K562 (cell line): ENCODE results near the gene PSMD2. TPM values are rescaled to one million over a fixed set of nuclear protein-coding genes. Genes with fewer than 3 reads are reported as not detected.

Experiments used
- AFF4 ChIP-seq: sonication (generic); formaldehyde crosslinking; IDR thresholded peaks from 2 replicates; pipeline ENCODE4 v1.8.0; 2023; ENCODE audit warnings: mild to moderate bottlenecking, missing genetic modification reagents
- ARID1B ChIP-seq: fragments of 450-650 bp; IDR thresholded peaks from 2 replicates; pipeline ENCODE4 v1.6.1; 2016; ENCODE audit warnings: antibody characterized with exemption, mild to moderate bottlenecking, inconsistent platforms
- ATF7 ChIP-seq: fragments of 450-650 bp; IDR thresholded peaks from 2 replicates; pipeline ENCODE4 v1.7.1; 2014; ENCODE audit warnings: mild to moderate bottlenecking, moderate library complexity
- CXXC5 ChIP-seq: fragments of 250-450 bp; sonication (Bioruptor Pico); IDR thresholded peaks from 2 replicates; pipeline ENCODE4 v1.8.0; 2022; ENCODE audit warnings: inconsistent platforms, mild to moderate bottlenecking, moderate library complexity
- DACH1 ChIP-seq: fragments of 450-650 bp; IDR thresholded peaks from 2 replicates; pipeline ENCODE4 v1.6.1; 2018; ENCODE audit not compliant: partially characterized antibody
- ELF1 ChIP-seq: fragments of 200-800 bp; sonication (Bioruptor generic); IDR thresholded peaks from 2 replicates; pipeline ENCODE4 v1.6.1; 2016; ENCODE audit warnings: missing genetic modification characterization, missing compliant biosample characterization
- FIP1L1 ChIP-seq: fragments of 200-400 bp; formaldehyde crosslinking; IDR thresholded peaks from 2 replicates; pipeline ENCODE4 v1.6.1; 2018; ENCODE audit warnings: mild to moderate bottlenecking, low read depth, low read length; ENCODE audit not compliant: poor library complexity, severe bottlenecking
- GABPA ChIP-seq: fragments of 200-800 bp; sonication (Bioruptor generic); conservative IDR thresholded peaks from 2 replicates; pipeline ENCODE4 v1.6.1; 2016; ENCODE audit warnings: low read depth, missing genetic modification characterization, missing compliant biosample characterization
- KAT7 ChIP-seq: sonication (generic); formaldehyde crosslinking; IDR thresholded peaks from 2 replicates; pipeline ENCODE4 v1.8.0; 2022; ENCODE audit warnings: missing genetic modification reagents, mild to moderate bottlenecking, borderline replicate concordance
- NR2C1 ChIP-seq, 2 experiments: fragments of 450-650 bp; IDR thresholded peaks; 2 replicates each; pipeline ENCODE4 v1.6.1; 2017; ENCODE audit warnings: mild to moderate bottlenecking in 2 of 2, antibody characterized with exemption in 1 of 2, inconsistent platforms in 1 of 2, missing compliant biosample characterization in 1 of 2, missing genetic modification characterization in 1 of 2
- NR4A1 ChIP-seq, 2 experiments: fragments of 250-450 bp in 1 of 2; fragments of 450-650 bp in 1 of 2; sonication (Bioruptor Pico) in 1 of 2; IDR thresholded peaks; 2 replicates each; pipeline versions ENCODE4 v1.4.0 to v1.6.1; 2016 to 2020; ENCODE audit warnings: mild to moderate bottlenecking in 2 of 2, missing compliant biosample characterization in 1 of 2, missing genetic modification characterization in 1 of 2, moderate library complexity in 1 of 2
- PHF20 ChIP-seq: fragments of 450-650 bp; IDR thresholded peaks from 2 replicates; pipeline ENCODE4 v1.6.1; 2018; ENCODE audit not compliant: partially characterized antibody
- POLR2B ChIP-seq: fragments of 450-650 bp; IDR thresholded peaks from 2 replicates; pipeline ENCODE4 v1.6.1; 2018; ENCODE audit warnings: low read depth; ENCODE audit not compliant: partially characterized antibody
- RAD51 ChIP-seq: fragments of 450-650 bp; IDR thresholded peaks from 2 replicates; pipeline ENCODE4 v1.7.1; 2016; ENCODE audit warnings: low read depth, mild to moderate bottlenecking, borderline replicate concordance
- TAF7 ChIP-seq: fragments of 450-650 bp; IDR thresholded peaks from 2 replicates; pipeline ENCODE4 v1.6.1; 2016; ENCODE audit warnings: missing genetic modification characterization, missing compliant biosample characterization
- TBP ChIP-seq: optimal IDR thresholded peaks from 2 replicates; pipeline ENCODE3; 2011; ENCODE audit warnings: low read depth, low read length, improper control_type of control experiment
- TFAP4 ChIP-seq: sonication (generic); formaldehyde crosslinking; IDR thresholded peaks from 2 replicates; pipeline ENCODE4 v1.8.0; 2022; ENCODE audit warnings: missing genetic modification reagents, mild to moderate bottlenecking, moderate library complexity, borderline replicate concordance
- ZNF395 ChIP-seq: fragments of 200-800 bp; sonication (Bioruptor generic); IDR thresholded peaks from 2 replicates; pipeline ENCODE4 v1.6.1; 2017; ENCODE audit warnings: missing genetic modification characterization, missing compliant biosample characterization
- ZNF696 ChIP-seq: fragments of 250-450 bp; sonication (Bioruptor Pico); conservative IDR thresholded peaks from 2 replicates; pipeline ENCODE4 v1.4.0; 2020; ENCODE audit warnings: mild to moderate bottlenecking, moderate library complexity
- ZNF76 ChIP-seq: fragments of 250-450 bp; sonication (Bioruptor Pico); IDR thresholded peaks from 2 replicates; pipeline ENCODE4 v1.4.0; 2020; ENCODE audit warnings: mild to moderate bottlenecking, moderate library complexity, borderline replicate concordance
- ZSCAN29 ChIP-seq: fragments of 450-650 bp; IDR thresholded peaks from 2 replicates; pipeline ENCODE4 v1.6.1; 2017
- polyA plus RNA-seq, 8 experiments: library from polyadenylated mRNA; depleted of rRNA in 4 of 8; stranded (reverse) in 5 of 8; unstranded in 3 of 8; fragments of >200 nt; fragmentation: Nextera tagmentation in 2 of 8; fragmentation: Illumina TruSeq in 1 of 8; extraction: Ambion mirVana in 2 of 8; extraction: Trizol in 1 of 8; gene quantifications; 2 replicates each; pipeline versions ENCODE4 v1.2.1 to v1.2.3, GENCODE V29; 2011 to 2014; ENCODE audit warnings: inconsistent platforms in 1 of 8, missing spikeins in 1 of 8
- total RNA-seq, 7 experiments: library from RNA; depleted of rRNA in 6 of 7; stranded (reverse); fragments of >200 nt in 6 of 7; fragmentation: Illumina TruSeq in 2 of 7; extraction: Trizol in 2 of 7; gene quantifications; 2 replicates each; pipeline versions ENCODE4 v1.2.1 to v1.2.3, GENCODE V29; 2011 to 2021; ENCODE audit warnings: low replicate concordance in 1 of 7

Gene PSMD2
- total and polyA plus RNA-seq, 9 of the 15 experiments (the other 6 are each of a cell fraction or from before 2014, with no cell fraction given) = 152 to 484 (median 295) TPM

- TF ChIP-seq CXXC5 (peak; percentile 47), POLR2B (peak; percentile 68), NR4A1 (CRISPR knock-in tag; IDR thresholded peaks at IDR 0.05) (peak; percentile 73; the same call in 1 of the 2 replicates), NR4A1 (tag; IDR thresholded peaks at IDR 0.05) (no peak), TAF7 (tag) (peak; percentile 86), GABPA (peak; percentile 92), RAD51 (no peak), TBP (peak; percentile 82), PHF20 (peak; percentile 74), AFF4 (peak; percentile 79; the same call in 1 of the 2 replicates), TFAP4 (CRISPR knock-in tag) (peak; percentile 64; the same call in 1 of the 2 replicates), ZNF395 (CRISPR knock-in tag) (0 out of 2 replicates have a peak, but pooled peaks have one; percentile 45), DACH1 (no peak), ARID1B (peak; percentile 19; the same call in 1 of the 2 replicates), NR2C1 (IDR thresholded peaks at IDR 0.05) (peak; percentile 95), NR2C1 (tag; IDR thresholded peaks at IDR 0.05) (peak; percentile 98), ATF7 (peak; percentile 59), ZNF696 (CRISPR knock-in tag) (no peak), ELF1 (tag) (peak; percentile 70), KAT7 (CRISPR knock-in tag) (0 out of 2 replicates have a peak, but pooled peaks have one; percentile 74), FIP1L1 (peak; percentile 54), ZNF76 (CRISPR knock-in tag) (0 out of 2 replicates have a peak, but pooled peaks have one; percentile 47), ZSCAN29 (peak; percentile 43; the same call in 1 of the 2 replicates)
Observed at GRCh38 chr3:184298759-184299487, at the start of gene PSMD2 (continued).
